ENCODE data around the gene EPB41L2. TPM values are rescaled to one million over a fixed set of nuclear protein-coding genes. Genes with fewer than 3 reads are reported as not detected.
"Not testable (repeated sequence)": the region's sequence is repeated elsewhere in the genome, so short reads cannot be mapped to it uniquely, and the experiment has no call there.

Gene EPB41L2
- total RNA-seq, 1 experiment from 2014 or later = 91.7 TPM

- Histone ChIP-seq H3K36me3 (ENCODE audit: control insufficient read depth, insufficient read depth, low read length) (no peaks in the 10 kb centered on the region), H3K4me3 (ENCODE audit: low read depth, low read length) (no peak overlapping the region), H3K27me3 (replicated peaks; ENCODE audit: control insufficient read depth, insufficient read depth, low read length) (no peaks in the 10 kb centered on the region), H3K4me1 (peaks cover 15% of the 10 kb centered on the region), H3K9me3 (no peaks in the 10 kb centered on the region)
- BruUV-seq (replicated peaks) = no TSS peak
- POLR2A ChIA-PET = no interaction called here
- Mint-ChIP-seq H3K27me3 (ENCODE audit: insufficient read depth, unreplicated experiment) (no peaks in the 10 kb centered on the region), H3K27ac (ENCODE audit: unreplicated experiment) (no peak overlapping the region), H3K9me3 (ENCODE audit: unreplicated experiment) (peaks cover 2% of the 10 kb centered on the region), H3K4me1 (ENCODE audit: low read depth, unreplicated experiment) (no peaks in the 10 kb centered on the region), H3K36me3 (ENCODE audit: insufficient read depth, unreplicated experiment) (no peaks in the 10 kb centered on the region), H3K4me3 (ENCODE audit: unreplicated experiment) (no peak overlapping the region)
- intact Hi-C loops (cut with micrococcal nuclease; ENCODE audit: unreplicated experiment) = no loop called here
- DNase-seq = no peak
- TF ChIP-seq, protein P1, sequence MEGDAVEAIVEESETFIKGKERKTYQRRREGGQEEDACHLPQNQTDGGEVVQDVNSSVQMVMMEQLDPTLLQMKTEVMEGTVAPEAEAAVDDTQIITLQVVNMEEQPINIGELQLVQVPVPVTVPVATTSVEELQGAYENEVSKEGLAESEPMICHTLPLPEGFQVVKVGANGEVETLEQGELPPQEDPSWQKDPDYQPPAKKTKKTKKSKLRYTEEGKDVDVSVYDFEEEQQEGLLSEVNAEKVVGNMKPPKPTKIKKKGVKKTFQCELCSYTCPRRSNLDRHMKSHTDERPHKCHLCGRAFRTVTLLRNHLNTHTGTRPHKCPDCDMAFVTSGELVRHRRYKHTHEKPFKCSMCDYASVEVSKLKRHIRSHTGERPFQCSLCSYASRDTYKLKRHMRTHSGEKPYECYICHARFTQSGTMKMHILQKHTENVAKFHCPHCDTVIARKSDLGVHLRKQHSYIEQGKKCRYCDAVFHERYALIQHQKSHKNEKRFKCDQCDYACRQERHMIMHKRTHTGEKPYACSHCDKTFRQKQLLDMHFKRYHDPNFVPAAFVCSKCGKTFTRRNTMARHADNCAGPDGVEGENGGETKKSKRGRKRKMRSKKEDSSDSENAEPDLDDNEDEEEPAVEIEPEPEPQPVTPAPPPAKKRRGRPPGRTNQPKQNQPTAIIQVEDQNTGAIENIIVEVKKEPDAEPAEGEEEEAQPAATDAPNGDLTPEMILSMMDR (IDR thresholded peaks at IDR 0.05; ENCODE audit: insufficient read depth in 1 of 2, low read depth in 1 of 2, low read length in 1 of 2, severe bottlenecking in 1 of 2, unreplicated experiment in 1 of 2) = no peak
- CTCF ChIA-PET = no interaction called here
Observed at GRCh38 chr6:130811932-130812331, 251.1 kb downstream of the EPB41L2 start.

GRCh38 chr6:130810307-130811030, 252.6 kb downstream of the EPB41L2 start:
- Histone ChIP-seq H3K4me3 (ENCODE audit: low read depth, low read length) (no peak overlapping the region), H3K36me3 (ENCODE audit: control insufficient read depth, insufficient read depth, low read length) (no peaks in the 10 kb centered on the region), H3K9me3 (no peaks in the 10 kb centered on the region), H3K27me3 (replicated peaks; ENCODE audit: control insufficient read depth, insufficient read depth, low read length) (no peaks in the 10 kb centered on the region), H3K4me1 (peaks cover 9% of the 10 kb centered on the region)
- intact Hi-C loops (cut with micrococcal nuclease; ENCODE audit: unreplicated experiment) = no loop called here
- H3K9me3 Mint-ChIP-seq (ENCODE audit: unreplicated experiment) = no peaks in the 10 kb centered on the region
- no TSS peak for BruUV-seq (replicated peaks)
- no peaks in the 10 kb centered on the region for H3K36me3 Mint-ChIP-seq (ENCODE audit: insufficient read depth, unreplicated experiment)
- H3K27me3 Mint-ChIP-seq (ENCODE audit: insufficient read depth, unreplicated experiment) = no peaks in the 10 kb centered on the region
- DNase-seq = no peak
- H3K27ac Mint-ChIP-seq (ENCODE audit: unreplicated experiment) = no peak overlapping the region
- POLR2A ChIA-PET = no interaction called here
- H3K4me3 Mint-ChIP-seq (ENCODE audit: unreplicated experiment) = no peak overlapping the region
- no peaks in the 10 kb centered on the region for H3K4me1 Mint-ChIP-seq (ENCODE audit: low read depth, unreplicated experiment)
- CTCF ChIA-PET = no interaction called here
- TF ChIP-seq, protein P1 (IDR thresholded peaks at IDR 0.05; ENCODE audit: insufficient read depth in 1 of 2, low read depth in 1 of 2, low read length in 1 of 2, severe bottlenecking in 1 of 2, unreplicated experiment in 1 of 2) = no peak

- H3K27ac Mint-ChIP-seq (ENCODE audit: unreplicated experiment); H3K4me1 ChIP-seq; H3K27me3 Mint-ChIP-seq (ENCODE audit: insufficient read depth, unreplicated experiment); BruUV-seq (replicated peaks); POLR2A ChIA-PET; H3K4me1 Mint-ChIP-seq (ENCODE audit: low read depth, unreplicated experiment); H3K4me3 Mint-ChIP-seq (ENCODE audit: unreplicated experiment); H3K27me3 ChIP-seq (replicated peaks; ENCODE audit: control insufficient read depth, insufficient read depth, low read length); CTCF ChIA-PET; H3K4me3 ChIP-seq (ENCODE audit: low read depth, low read length); DNase-seq; H3K36me3 Mint-ChIP-seq (ENCODE audit: insufficient read depth, unreplicated experiment); intact Hi-C loops (cut with micrococcal nuclease; ENCODE audit: unreplicated experiment); H3K36me3 ChIP-seq (ENCODE audit: control insufficient read depth, insufficient read depth, low read length): not testable (repeated sequence)
- H3K9me3 ChIP-seq = peaks cover 10% of the 10 kb centered on the region; the same call in 1 of the 2 replicates
- H3K9me3 Mint-ChIP-seq (ENCODE audit: unreplicated experiment) = peaks cover 13% of the 10 kb centered on the region
Observed at GRCh38 chr6:130801368-130801767, 261.7 kb downstream of the EPB41L2 start.

Data from Caco-2 (cell line).